ENCODE data around the gene SREBF1.

Gene SREBF1

DNA sequence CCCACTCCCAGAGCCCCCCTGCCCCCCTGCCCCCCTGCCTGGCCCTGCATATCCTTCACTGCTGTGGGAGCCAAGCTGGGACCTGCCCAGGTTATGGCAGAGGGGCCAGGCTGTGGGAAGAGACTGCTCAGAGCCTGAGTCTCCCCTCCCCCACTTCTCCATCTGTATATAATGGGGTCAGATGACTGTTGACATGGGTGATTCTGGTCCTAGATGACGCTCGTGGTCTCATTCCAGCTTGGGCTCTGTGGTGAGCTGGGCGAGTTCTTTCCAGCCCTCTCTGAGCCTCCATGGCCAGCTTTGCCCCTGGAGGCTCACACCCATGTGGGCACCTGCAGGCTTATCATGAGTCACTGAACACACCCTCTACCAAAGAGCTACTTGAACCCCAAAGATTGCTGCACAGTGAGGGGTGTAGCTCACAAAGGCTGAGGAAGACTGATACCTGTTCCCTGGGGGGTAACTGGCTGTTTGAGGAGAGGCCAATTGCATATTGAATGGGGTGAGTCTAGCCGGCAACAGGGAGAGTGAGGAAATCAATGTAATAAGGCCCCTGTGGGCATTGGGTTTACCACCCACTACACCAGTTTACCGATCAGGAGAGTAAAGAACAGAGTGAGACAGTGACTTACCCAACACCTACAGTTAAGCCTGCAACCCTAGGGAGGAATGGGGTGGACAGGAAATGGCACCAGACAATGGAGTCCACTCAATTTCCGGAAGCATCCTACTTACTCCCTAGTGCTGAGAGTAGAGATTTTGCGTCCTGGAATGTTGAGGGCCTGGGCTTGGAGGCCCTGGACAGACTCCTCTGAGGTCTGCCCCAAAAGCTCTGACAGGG lies 4.2 kb upstream of the SREBF1 start:
- no peak for DNase-seq (ENCODE audit: low spot score)

DNA sequence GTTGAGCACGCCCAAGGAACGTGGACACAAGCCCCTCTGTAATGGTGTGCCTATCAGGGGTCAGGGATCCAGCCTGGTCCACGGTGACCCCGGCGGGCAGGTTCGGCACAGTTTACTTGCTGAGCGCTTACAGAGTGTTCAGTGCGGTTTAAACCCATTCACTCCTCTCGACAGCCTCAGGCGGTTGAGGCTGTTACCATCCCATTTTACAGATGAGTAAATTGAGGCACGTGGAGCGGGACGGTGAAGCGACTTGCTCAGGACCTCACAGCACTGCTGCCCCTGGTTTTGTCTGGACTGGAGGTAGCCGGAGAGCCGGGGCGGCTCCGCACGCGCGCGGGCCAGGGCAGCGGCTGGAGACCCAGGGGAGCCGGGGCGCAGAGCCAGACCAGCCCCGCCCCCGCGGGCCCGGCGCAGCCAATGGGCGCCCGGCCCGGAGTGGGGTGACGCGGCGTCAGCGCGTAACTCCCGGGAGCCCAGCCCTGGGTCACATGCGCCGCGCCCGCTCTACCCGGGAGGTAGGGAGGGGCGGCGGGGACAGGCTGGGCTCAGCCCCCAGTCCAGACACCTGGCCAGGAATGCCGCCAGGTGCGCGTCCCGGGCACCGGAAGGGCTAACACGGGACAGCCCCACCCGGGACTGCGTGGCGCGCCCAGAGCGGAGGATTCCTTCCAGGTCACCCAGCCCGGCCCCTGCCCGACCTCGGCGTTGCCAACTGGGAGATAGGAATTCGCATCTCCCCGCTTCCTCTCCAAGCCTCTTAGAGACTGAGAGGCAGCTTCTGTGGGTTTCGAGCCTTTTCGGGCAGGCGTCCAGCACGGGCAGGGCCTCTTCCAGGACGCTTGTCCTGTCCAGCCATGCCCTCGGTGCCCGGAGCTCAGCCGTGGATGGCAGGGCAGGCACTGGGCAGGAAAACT lies 3.3 kb upstream of the SREBF1 start:
- DNase-seq (ENCODE audit: low spot score), result peak; percentile 97

- peak; percentile 83 for DNase-seq (ENCODE audit: low spot score)
These were observed 1.5 kb upstream of the SREBF1 start for GRCh38 chr17:17837966-17838962.

DNA sequence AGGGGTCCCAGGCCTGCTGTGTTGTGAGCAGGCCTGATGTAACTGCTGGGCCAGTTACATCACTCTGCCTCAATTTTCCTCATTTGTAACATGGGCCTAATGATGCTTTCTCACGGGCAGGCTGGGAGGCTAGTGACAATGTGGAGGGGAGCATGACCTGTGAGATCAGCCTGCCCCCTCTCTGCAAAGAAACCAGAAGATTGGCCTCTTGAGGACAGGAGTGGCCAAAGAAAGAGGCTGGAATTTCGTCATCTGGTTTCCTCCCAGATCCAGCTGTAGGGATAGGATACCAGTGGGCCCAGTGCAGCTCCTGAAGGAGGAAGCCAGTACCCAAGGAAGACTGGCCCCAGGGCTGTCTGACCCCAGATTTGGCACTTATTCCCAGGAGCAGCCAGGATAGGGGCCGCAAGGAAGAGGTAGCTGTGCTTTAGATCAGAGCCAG lies 615 bp upstream of the SREBF1 start:
- peak; percentile 87 for DNase-seq (ENCODE audit: low spot score)

GRCh38 chr17:17836250-17836817 lies 452 bp downstream of the SREBF1 start:
- DNase-seq (ENCODE audit: low spot score), result peak; percentile 97

GRCh38 chr17:17835415-17836249 lies 1.2 kb downstream of the SREBF1 start:
- DNase-seq (ENCODE audit: low spot score), result no peak

GRCh38 chr17:17834974-17835373 lies 1.8 kb downstream of the SREBF1 start:
- DNase-seq (ENCODE audit: low spot score), result no peak

DNA sequence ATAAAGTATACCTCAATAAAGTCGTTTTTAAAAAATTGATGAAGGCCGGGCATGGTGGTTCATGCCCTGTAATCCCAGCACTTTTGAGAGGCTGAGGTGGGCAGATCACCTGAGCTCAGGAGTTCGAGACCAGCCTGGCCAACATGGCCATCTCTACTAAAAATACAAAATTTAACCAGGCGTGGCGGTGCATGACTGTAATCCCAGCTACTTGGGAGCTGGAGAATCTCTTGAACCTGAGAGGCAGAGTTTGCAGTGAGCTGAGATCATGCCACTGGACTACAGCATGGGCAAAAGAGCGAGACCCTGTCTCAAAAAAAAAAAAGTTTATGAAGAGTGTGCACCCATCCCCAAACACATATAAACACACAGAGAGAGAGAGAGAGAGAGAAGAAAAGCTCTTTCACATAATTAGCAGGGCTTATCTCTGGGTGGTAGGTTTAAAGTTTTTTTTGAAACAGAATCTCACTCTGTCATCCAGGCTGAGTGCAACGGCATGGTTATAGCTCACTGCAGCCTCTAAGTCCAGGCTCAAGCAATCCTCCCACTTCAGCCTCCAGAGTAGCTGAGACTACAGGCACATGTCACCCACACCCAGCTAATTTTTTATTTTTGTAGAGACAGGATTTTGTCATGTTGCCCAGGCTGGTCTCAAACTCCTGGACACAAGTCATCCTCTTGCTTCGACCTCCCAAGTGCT lies 3.0 kb downstream of the SREBF1 start:
- DNase-seq (ENCODE audit: low spot score), result no peak

- no peak for DNase-seq (ENCODE audit: low spot score)
These were observed 4.8 kb downstream of the SREBF1 start for GRCh38 chr17:17832032-17832363.

- no peak for DNase-seq (ENCODE audit: low spot score)
These were observed 5.4 kb downstream of the SREBF1 start for GRCh38 chr17:17831208-17832031.

- DNase-seq (ENCODE audit: low spot score), result no peak
These were observed 6.0 kb downstream of the SREBF1 start for GRCh38 chr17:17830740-17831207.

GRCh38 chr17:17830269-17830567 lies 6.6 kb downstream of the SREBF1 start:
- no peak for DNase-seq (ENCODE audit: low spot score)

- DNase-seq (ENCODE audit: low spot score), result no peak
These were observed 8.8 kb downstream of the SREBF1 start for GRCh38 chr17:17827826-17828621.

- DNase-seq (ENCODE audit: low spot score), result no peak
These were observed 9.6 kb downstream of the SREBF1 start for GRCh38 chr17:17826942-17827785.

- DNase-seq (ENCODE audit: low spot score), result no peak
These were observed 10.5 kb downstream of the SREBF1 start for GRCh38 chr17:17826342-17826713.

DNA sequence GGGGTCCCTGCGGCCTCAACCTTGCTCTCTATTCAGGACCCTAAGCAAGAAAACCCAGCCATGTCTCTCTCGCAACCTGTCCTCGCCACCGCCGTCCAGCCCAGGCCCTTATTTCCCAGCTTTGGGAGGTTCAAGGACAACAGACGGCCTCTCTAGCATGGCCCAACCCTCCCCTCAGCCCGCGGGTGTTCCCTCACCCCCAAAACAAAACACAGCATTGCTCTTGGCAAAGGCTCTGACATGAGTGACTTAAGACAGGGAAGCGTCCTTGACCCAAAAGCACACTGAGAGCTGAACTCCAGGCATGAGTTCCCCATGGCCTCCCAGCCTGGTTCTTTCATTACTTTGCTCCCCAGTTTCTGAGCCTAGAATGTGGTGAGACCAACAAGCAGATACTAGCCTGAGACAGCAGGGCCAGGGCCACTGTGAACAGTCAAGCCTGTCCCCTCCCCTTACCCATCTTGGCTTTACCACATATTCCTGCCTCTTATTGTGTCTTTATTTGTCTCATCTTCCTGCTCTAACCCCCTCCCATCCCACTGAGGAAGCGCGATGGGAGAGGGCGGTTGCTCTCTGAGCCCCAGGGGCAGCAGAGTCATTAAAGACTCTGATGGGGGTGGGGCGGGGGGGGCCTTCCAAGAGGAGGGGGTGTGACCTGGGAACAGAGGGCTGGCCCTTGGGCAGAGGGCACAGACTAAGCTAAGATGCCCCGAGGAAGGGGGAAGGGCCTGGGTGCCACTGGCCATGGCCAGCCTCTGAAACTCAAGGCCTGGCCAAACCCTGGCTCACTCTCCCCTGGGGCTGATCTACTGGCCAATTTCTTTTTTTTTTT lies 11.8 kb downstream of the SREBF1 start:
- DNase-seq (ENCODE audit: low spot score), result no peak

Data from hepatic stellate cell (primary cell).